ENCODE data around the gene HDGFL3.

The HDGFL3 gene

GRCh38 chr15:83155942-83156341, 51.7 kb downstream of the HDGFL3 start:
- no peak for TF ChIP-seq CTCF (IDR thresholded peaks at IDR 0.05)

GRCh38 chr15:83153288-83153687, 54.3 kb downstream of the HDGFL3 start:
- TF ChIP-seq CTCF (IDR thresholded peaks at IDR 0.05): no peak

- TF ChIP-seq CTCF (IDR thresholded peaks at IDR 0.05): no peak
Observed at GRCh38 chr15:83144771-83145170, 62.9 kb downstream of the HDGFL3 start.

GRCh38 chr15:83132861-83133523, 74.6 kb downstream of the HDGFL3 start:
- TF ChIP-seq CTCF (IDR thresholded peaks at IDR 0.05): no peak

- TF ChIP-seq CTCF (IDR thresholded peaks at IDR 0.05): no peak
Observed at GRCh38 chr15:83129791-83130190, 77.8 kb downstream of the HDGFL3 start.

- no peak for TF ChIP-seq CTCF (IDR thresholded peaks at IDR 0.05)
Observed at GRCh38 chr15:83127547-83128150, 80.0 kb downstream of the HDGFL3 start.

- TF ChIP-seq CTCF (IDR thresholded peaks at IDR 0.05): no peak
Observed at GRCh38 chr15:83123529-83123928, 84.1 kb downstream of the HDGFL3 start.

All from LNCAP (cell line).